ENCODE results near the gene GLT8D2.
A peak's percentile ranks its signal among the peaks of the same experiment; 100 is the strongest.

Gene GLT8D2

GRCh38 chr12:103997286-103997900 lies 52.6 kb downstream of the GLT8D2 start:
- DNase-seq: no peak

- no peak for DNase-seq
These were observed 53.4 kb downstream of the GLT8D2 start for GRCh38 chr12:103996595-103996994.

- DNase-seq: no peak
These were observed 55.8 kb downstream of the GLT8D2 start for GRCh38 chr12:103994235-103994634.

- DNase-seq: no peak
These were observed 63.2 kb downstream of the GLT8D2 start for GRCh38 chr12:103986829-103987228.

GRCh38 chr12:103978384-103978982 lies 71.5 kb downstream of the GLT8D2 start:
- DNase-seq: no peak

- DNase-seq: no peak
These were observed 74.6 kb downstream of the GLT8D2 start for GRCh38 chr12:103975368-103975767.

GRCh38 chr12:103973909-103974308 lies 76.1 kb downstream of the GLT8D2 start:
- no peak for DNase-seq

GRCh38 chr12:103969391-103969790 lies 80.6 kb downstream of the GLT8D2 start:
- DNase-seq: no peak

- DNase-seq: no peak
These were observed 83.3 kb downstream of the GLT8D2 start for GRCh38 chr12:103966736-103967135.

- peak; percentile 91 to 93 for DNase-seq
These were observed 84.1 kb downstream of the GLT8D2 start, which contains the start of gene TDG for GRCh38 chr12:103965590-103966504. Gene TDG, plus strand, starts transcription at chr12:103965872. Its CDS starts 166 bp downstream, at chr12:103966038.

- DNase-seq: no peak
These were observed 84.8 kb downstream of the GLT8D2 start for GRCh38 chr12:103965255-103965589.

- DNase-seq: no peak
These were observed 85.2 kb downstream of the GLT8D2 start for GRCh38 chr12:103964805-103965204.

GRCh38 chr12:103962493-103962892 lies 87.5 kb downstream of the GLT8D2 start:
- no peak for DNase-seq

GRCh38 chr12:103960616-103961227 lies 89.3 kb downstream of the GLT8D2 start:
- no peak for DNase-seq

- DNase-seq: no peak
These were observed 91.4 kb downstream of the GLT8D2 start for GRCh38 chr12:103958621-103959020.

- DNase-seq: no peak
These were observed 92.1 kb downstream of the GLT8D2 start for GRCh38 chr12:103957865-103958388.

GRCh38 chr12:103956509-103957027 lies 93.4 kb downstream of the GLT8D2 start:
- no peak for DNase-seq

- DNase-seq: no peak
These were observed 94.0 kb downstream of the GLT8D2 start for GRCh38 chr12:103955811-103956508.

- DNase-seq: no peak
These were observed 97.5 kb downstream of the GLT8D2 start for GRCh38 chr12:103952497-103952896.

- DNase-seq: no peak
These were observed 101.1 kb downstream of the GLT8D2 start for GRCh38 chr12:103948746-103949406.

GRCh38 chr12:103947871-103948555 lies 102.0 kb downstream of the GLT8D2 start:
- DNase-seq: no peak
